ENCODE measurements around the gene TWF2. TPM values are rescaled to one million over a fixed set of nuclear protein-coding genes. Genes with fewer than 3 reads are reported as not detected.
A peak's percentile ranks its signal among the peaks of the same experiment; 100 is the strongest.

The TWF2 gene
- polyA plus RNA-seq, 3 donors: 141 to 199 (median 176) TPM

- H2AFZ ChIP-seq (ENCODE audit: insufficient read depth, low read depth, low read length, poor library complexity, severe bottlenecking): no peak overlapping the region
- no peaks in the 10 kb centered on the region for H3K27me3 Mint-ChIP-seq (ENCODE audit: low read depth in 3 of 3)
- peaks cover 46 to 64% of the 10 kb centered on the region in 2 donors for H3K36me3 Mint-ChIP-seq
- peaks cover 87% of the 10 kb centered on the region for H3K79me2 ChIP-seq (ENCODE audit: insufficient read depth, low read length)
- no peaks in the 10 kb centered on the region for H3K27me3 ChIP-seq (ENCODE audit: control insufficient read depth in 2 of 2, insufficient read depth in 2 of 2, low read length in 2 of 2)
- peak overlapping the region in 1 of 2 donors; percentile 55 for H3K27ac ChIP-seq (ENCODE audit: low read depth in 1 of 2, low read length in 2 of 2)
- TF ChIP-seq CTCF (IDR thresholded peaks at IDR 0.05): no peak
- no peak overlapping the region for H3K9ac ChIP-seq (ENCODE audit: insufficient read depth, low read length, poor library complexity, severe bottlenecking)
- intact Hi-C loops (cut with micrococcal nuclease): no loop called here
- H3K4me3 ChIP-seq (replicated peaks in 1 of 3; ENCODE audit: low read depth in 2 of 3, low read length in 3 of 3): no peak overlapping the region
- H3K4me1 Mint-ChIP-seq: peaks cover 51% of the 10 kb centered on the region
- H4K20me1 ChIP-seq (ENCODE audit: insufficient read depth, low read length): peaks cover 87% of the 10 kb centered on the region
- no peak overlapping the region for H3K4me3 Mint-ChIP-seq
- peaks cover 0 to 1% (median 0%) of the 10 kb centered on the region in 7 donors for H3K9me3 Mint-ChIP-seq
- no peaks in the 10 kb centered on the region for H3K9me3 ChIP-seq (replicated peaks in 1 of 2; ENCODE audit: control insufficient read depth in 1 of 2, insufficient read depth in 1 of 2, low read length in 2 of 2)
- DNase-seq: peak in 1 of 3 donors; percentile 1
- no peak overlapping the region for H3K4me2 ChIP-seq (replicated peaks; ENCODE audit: extremely low read depth, low read length, poor library complexity, severe bottlenecking)
- peaks cover 50 to 61% of the 10 kb centered on the region in 2 donors for H3K36me3 ChIP-seq (replicated peaks in 1 of 2; ENCODE audit: control insufficient read depth in 1 of 2, insufficient read depth in 2 of 2, low read length in 2 of 2)
- H3K27ac Mint-ChIP-seq: peak overlapping the region in 3 of 7 donors; percentile 44 to 87 (median 51)
- 90% methylated on average over 12 of the region's 15 CpGs for WGBS (ENCODE audit: insufficient coverage)
- peaks cover 39 to 74% of the 10 kb centered on the region in 2 donors for H3K4me1 ChIP-seq (ENCODE audit: control insufficient read depth in 1 of 2, insufficient read depth in 2 of 2, low read length in 2 of 2)
Measured at GRCh38 chr3:52234516-52235447, 4.2 kb downstream of the TWF2 start.

GRCh38 chr3:52233968-52234367 lies 5.0 kb downstream of the TWF2 start:
- Histone ChIP-seq H3K79me2 (ENCODE audit: insufficient read depth, low read length) (peaks cover 79% of the 10 kb centered on the region), H3K4me1 (ENCODE audit: control insufficient read depth in 1 of 2, insufficient read depth in 2 of 2, low read length in 2 of 2) (peaks cover 35 to 67% of the 10 kb centered on the region in 2 donors), H4K20me1 (ENCODE audit: insufficient read depth, low read length) (peaks cover 95% of the 10 kb centered on the region), H3K9me3 (replicated peaks in 1 of 2; ENCODE audit: control insufficient read depth in 1 of 2, insufficient read depth in 1 of 2, low read length in 2 of 2) (no peaks in the 10 kb centered on the region), H3K27ac (ENCODE audit: low read depth in 1 of 2, low read length in 2 of 2) (peak overlapping the region in 1 of 2 donors; percentile 49), H3K36me3 (replicated peaks in 1 of 2; ENCODE audit: control insufficient read depth in 1 of 2, insufficient read depth in 2 of 2, low read length in 2 of 2) (peaks cover 58 to 69% of the 10 kb centered on the region in 2 donors), H3K4me3 (replicated peaks in 1 of 3; ENCODE audit: low read depth in 2 of 3, low read length in 3 of 3) (no peak overlapping the region), H3K27me3 (ENCODE audit: control insufficient read depth in 2 of 2, insufficient read depth in 2 of 2, low read length in 2 of 2) (no peaks in the 10 kb centered on the region), H2AFZ (ENCODE audit: insufficient read depth, low read depth, low read length, poor library complexity, severe bottlenecking) (no peak overlapping the region), H3K4me2 (replicated peaks; ENCODE audit: extremely low read depth, low read length, poor library complexity, severe bottlenecking) (no peak overlapping the region), H3K9ac (ENCODE audit: insufficient read depth, low read length, poor library complexity, severe bottlenecking) (no peak overlapping the region)
- Mint-ChIP-seq H3K9me3 (no peaks in the 10 kb centered on the region), H3K4me1 (peaks cover 47% of the 10 kb centered on the region), H3K4me3 (no peak overlapping the region), H3K36me3 (peaks cover 54 to 72% of the 10 kb centered on the region in 2 donors), H3K27ac (peak overlapping the region in 6 of 7 donors; percentile 14 to 87 (median 59)), H3K27me3 (ENCODE audit: low read depth in 3 of 3) (no peaks in the 10 kb centered on the region)
- WGBS (ENCODE audit: insufficient coverage): no CpG with 5 or more reads among the region's 3 CpGs
- intact Hi-C loops (cut with micrococcal nuclease): no loop called here
- no peak for DNase-seq
- no peak for TF ChIP-seq CTCF (IDR thresholded peaks at IDR 0.05)

Measured in CD14-positive monocyte (primary cell).